ENCODE measurements around the gene CREB3L1.

CREB3L1 gene

GRCh38 chr11:46336563-46337180 lies 59.2 kb downstream of the CREB3L1 start:
- no peaks in the 10 kb centered on the region for H3K36me3 ChIP-seq (ENCODE audit: control insufficient read depth, insufficient read depth, low read length)
- H3K27ac ChIP-seq, result no peak overlapping the region
- H3K9ac ChIP-seq, result no peak overlapping the region
- H3K4me3 ChIP-seq (ENCODE audit: low read depth, low read length), result no peak overlapping the region
- no peaks in the 10 kb centered on the region for H3K9me3 ChIP-seq (ENCODE audit: control insufficient read depth, low read length)
- H3K4me1 ChIP-seq, result peaks cover 13% of the 10 kb centered on the region
- no peak overlapping the region for H2AFZ ChIP-seq
- no peak for TF ChIP-seq CTCF (IDR thresholded peaks at IDR 0.05)
- no peak overlapping the region for H3K4me2 ChIP-seq (ENCODE audit: low read length)
- H3K79me2 ChIP-seq, result no peaks in the 10 kb centered on the region
- H3K27me3 ChIP-seq (ENCODE audit: control insufficient read depth, insufficient read depth, low read length), result no peaks in the 10 kb centered on the region

DNA sequence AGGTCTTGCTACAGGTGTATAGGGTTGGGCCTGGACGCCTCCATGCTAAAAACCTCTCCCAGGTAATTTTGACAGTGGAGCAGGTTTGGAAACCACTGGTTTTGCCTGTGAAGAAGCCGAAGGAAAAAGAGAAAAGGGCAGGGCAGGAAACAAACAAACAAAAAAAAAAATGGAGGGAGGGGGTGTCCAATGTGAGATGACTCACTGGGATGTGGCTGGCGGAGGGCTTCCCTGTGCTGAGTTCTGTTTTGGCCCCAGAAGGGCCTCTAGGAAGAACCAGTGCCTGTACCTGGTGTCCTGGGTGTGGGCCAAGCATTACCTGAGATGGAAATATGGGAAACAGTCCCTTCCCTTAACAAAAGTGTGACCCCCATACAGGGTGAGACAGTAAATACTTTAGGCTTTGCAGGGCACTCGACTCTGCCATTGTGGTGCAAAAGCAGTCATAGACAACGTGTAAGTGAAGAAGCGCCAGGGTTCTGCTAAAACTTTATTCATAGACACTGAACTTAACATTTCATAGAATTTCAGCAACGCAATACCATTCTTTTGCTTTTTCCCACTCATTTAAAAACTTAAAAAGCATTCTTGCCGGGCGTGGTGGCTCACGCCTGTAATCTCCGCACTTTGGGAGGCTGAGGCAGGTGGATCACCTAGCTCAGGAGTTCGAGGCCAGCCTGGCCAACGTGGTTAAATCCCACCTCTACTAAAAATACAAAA lies 60.3 kb downstream of the CREB3L1 start:
- Histone ChIP-seq H3K36me3 (ENCODE audit: control insufficient read depth, insufficient read depth, low read length) (no peaks in the 10 kb centered on the region), H3K4me3 (ENCODE audit: low read depth, low read length) (no peak overlapping the region), H2AFZ (no peak overlapping the region), H3K27me3 (ENCODE audit: control insufficient read depth, insufficient read depth, low read length) (no peaks in the 10 kb centered on the region), H3K9me3 (ENCODE audit: control insufficient read depth, low read length) (no peaks in the 10 kb centered on the region), H3K9ac (no peak overlapping the region), H3K79me2 (no peaks in the 10 kb centered on the region), H3K4me1 (peaks cover 13% of the 10 kb centered on the region), H3K27ac (no peak overlapping the region), H3K4me2 (ENCODE audit: low read length) (no peak overlapping the region)
- TF ChIP-seq CTCF (IDR thresholded peaks at IDR 0.05), result no peak

GRCh38 chr11:46338636-46338987 lies 61.1 kb downstream of the CREB3L1 start:
- Histone ChIP-seq H3K9me3 (ENCODE audit: control insufficient read depth, low read length) (no peaks in the 10 kb centered on the region), H3K79me2 (no peaks in the 10 kb centered on the region), H3K4me3 (ENCODE audit: low read depth, low read length) (peak overlapping the region; percentile 49), H3K9ac (no peak overlapping the region), H3K36me3 (ENCODE audit: control insufficient read depth, insufficient read depth, low read length) (no peaks in the 10 kb centered on the region), H2AFZ (peak overlapping the region; percentile 96), H3K4me1 (peaks cover 13% of the 10 kb centered on the region), H3K27me3 (ENCODE audit: control insufficient read depth, insufficient read depth, low read length) (no peaks in the 10 kb centered on the region), H3K27ac (peak overlapping the region; percentile 76), H3K4me2 (ENCODE audit: low read length) (peak overlapping the region; percentile 78)
- TF ChIP-seq CTCF (IDR thresholded peaks at IDR 0.05), result no peak

- no peaks in the 10 kb centered on the region for H3K79me2 ChIP-seq
- peak overlapping the region; percentile 78 for H3K4me2 ChIP-seq (ENCODE audit: low read length)
- H3K4me3 ChIP-seq (ENCODE audit: low read depth, low read length), result peak overlapping the region; percentile 49
- no peaks in the 10 kb centered on the region for H3K9me3 ChIP-seq (ENCODE audit: control insufficient read depth, low read length)
- H3K4me1 ChIP-seq, result peaks cover 13% of the 10 kb centered on the region
- no peak for TF ChIP-seq CTCF (IDR thresholded peaks at IDR 0.05)
- peak overlapping the region; percentile 76 for H3K27ac ChIP-seq
- peak overlapping the region; percentile 96 for H2AFZ ChIP-seq
- H3K27me3 ChIP-seq (ENCODE audit: control insufficient read depth, insufficient read depth, low read length), result no peaks in the 10 kb centered on the region
- no peaks in the 10 kb centered on the region for H3K36me3 ChIP-seq (ENCODE audit: control insufficient read depth, insufficient read depth, low read length)
- no peak overlapping the region for H3K9ac ChIP-seq
These were observed 61.7 kb downstream of the CREB3L1 start for GRCh38 chr11:46338988-46339666.
